Progenitor cell of endocrine pancreas (in vitro differentiated cells): ENCODE data around the gene KCNJ9. TPM values are rescaled to one million over a fixed set of nuclear protein-coding genes. Genes with fewer than 3 reads are reported as not detected.

ENCODE experiments used
- DNase-seq: peaks from one replicate; pipeline ENCODE4 v3.0.0; 2021; ENCODE audit warnings: low spot score; ENCODE audit not compliant: unreplicated experiment
- H3K27ac Mint-ChIP-seq: 2 replicates; pipeline ENCODE4 v1.8.0; 2021; ENCODE audit warnings: mild to moderate bottlenecking, moderate library complexity, mixed read lengths
- H3K27me3 Mint-ChIP-seq: 2 replicates; pipeline ENCODE4 v1.8.0; 2021; ENCODE audit warnings: mixed read lengths
- H3K36me3 Mint-ChIP-seq: 2 replicates; pipeline ENCODE4 v1.8.0; 2022; ENCODE audit warnings: mixed read lengths; ENCODE audit not compliant: insufficient read depth
- H3K4me1 Mint-ChIP-seq: 2 replicates; pipeline ENCODE4 v1.8.0; 2021; ENCODE audit warnings: low read depth, mixed read lengths
- H3K4me3 Mint-ChIP-seq: 2 replicates; pipeline ENCODE4 v1.8.0; 2021; ENCODE audit warnings: low read depth, mild to moderate bottlenecking, moderate library complexity, mixed read lengths
- H3K9me3 Mint-ChIP-seq: 2 replicates; pipeline ENCODE4 v1.8.0; 2021; ENCODE audit warnings: low read depth, mixed read lengths
- total RNA-seq: library from RNA; stranded (reverse); gene quantifications from 2 replicates; pipeline ENCODE4 v1.2.1, GENCODE V29; 2021
- TF ChIP-seq, protein P1 (sequence below): fragments of 200-600 bp; sonication (generic); IDR thresholded peaks from one replicate; pipeline ENCODE4 v1.5.0; 2021; ENCODE audit warnings: antibody characterized with exemption, mild to moderate bottlenecking; ENCODE audit not compliant: unreplicated experiment

The KCNJ9 gene
- total RNA-seq, 1 donor from 2014 or later, result not detected

DNA sequence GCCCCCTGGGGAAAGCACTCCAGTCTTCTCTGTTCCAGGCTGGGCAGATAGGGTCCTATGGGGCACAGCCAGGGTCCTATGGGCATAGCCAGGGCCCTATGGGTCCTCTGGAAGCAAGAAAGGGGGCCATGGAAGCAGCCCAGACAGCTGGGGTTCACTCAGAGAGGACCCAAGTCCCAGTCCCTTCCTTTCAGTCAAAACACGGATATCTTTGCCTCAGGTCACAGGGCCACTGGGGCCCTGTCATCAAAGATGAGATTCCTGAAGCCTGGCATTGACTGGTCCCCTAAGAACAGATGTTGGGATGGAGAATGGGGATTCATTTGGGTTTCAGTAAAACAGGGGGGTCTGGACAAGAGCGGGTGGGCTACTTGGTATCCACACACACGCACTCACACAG lies 8.5 kb downstream of the KCNJ9 start:
- Mint-ChIP-seq H3K27me3 (peaks cover 14% of the 10 kb centered on the region), H3K9me3 (no peaks in the 10 kb centered on the region), H3K36me3 (peaks cover 8% of the 10 kb centered on the region), H3K4me1 (no peaks in the 10 kb centered on the region), H3K4me3 (no peak overlapping the region), H3K27ac (no peak overlapping the region)
- DNase-seq, result no peak
- TF ChIP-seq, protein P1, sequence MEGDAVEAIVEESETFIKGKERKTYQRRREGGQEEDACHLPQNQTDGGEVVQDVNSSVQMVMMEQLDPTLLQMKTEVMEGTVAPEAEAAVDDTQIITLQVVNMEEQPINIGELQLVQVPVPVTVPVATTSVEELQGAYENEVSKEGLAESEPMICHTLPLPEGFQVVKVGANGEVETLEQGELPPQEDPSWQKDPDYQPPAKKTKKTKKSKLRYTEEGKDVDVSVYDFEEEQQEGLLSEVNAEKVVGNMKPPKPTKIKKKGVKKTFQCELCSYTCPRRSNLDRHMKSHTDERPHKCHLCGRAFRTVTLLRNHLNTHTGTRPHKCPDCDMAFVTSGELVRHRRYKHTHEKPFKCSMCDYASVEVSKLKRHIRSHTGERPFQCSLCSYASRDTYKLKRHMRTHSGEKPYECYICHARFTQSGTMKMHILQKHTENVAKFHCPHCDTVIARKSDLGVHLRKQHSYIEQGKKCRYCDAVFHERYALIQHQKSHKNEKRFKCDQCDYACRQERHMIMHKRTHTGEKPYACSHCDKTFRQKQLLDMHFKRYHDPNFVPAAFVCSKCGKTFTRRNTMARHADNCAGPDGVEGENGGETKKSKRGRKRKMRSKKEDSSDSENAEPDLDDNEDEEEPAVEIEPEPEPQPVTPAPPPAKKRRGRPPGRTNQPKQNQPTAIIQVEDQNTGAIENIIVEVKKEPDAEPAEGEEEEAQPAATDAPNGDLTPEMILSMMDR, result no peak

DNA sequence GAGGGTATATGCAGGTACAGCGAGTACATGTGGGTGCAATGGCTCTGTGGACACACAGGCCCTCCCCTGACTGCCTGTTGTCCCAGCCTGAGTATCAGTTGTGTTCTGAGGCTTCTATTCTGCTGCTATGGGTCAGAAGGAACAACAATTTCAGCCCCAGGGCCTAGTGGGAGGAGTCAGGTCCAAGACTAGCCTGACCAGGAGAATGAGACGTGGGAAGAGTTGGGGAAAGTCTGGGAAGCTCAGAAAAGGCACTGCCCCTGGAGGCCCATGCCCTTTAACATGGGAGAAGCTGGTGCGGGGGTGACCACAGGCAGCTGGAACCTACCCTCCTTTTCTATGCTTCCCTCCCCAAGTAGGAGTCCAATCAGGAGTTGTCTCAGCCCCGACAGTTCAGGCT lies 9.4 kb downstream of the KCNJ9 start:
- no peak overlapping the region for H3K4me3 Mint-ChIP-seq
- peaks cover 5% of the 10 kb centered on the region for H3K27me3 Mint-ChIP-seq
- no peak overlapping the region for H3K27ac Mint-ChIP-seq
- H3K9me3 Mint-ChIP-seq, result no peaks in the 10 kb centered on the region
- H3K4me1 Mint-ChIP-seq, result no peaks in the 10 kb centered on the region
- TF ChIP-seq, protein P1, result no peak
- H3K36me3 Mint-ChIP-seq, result peaks cover 8% of the 10 kb centered on the region
- no peak for DNase-seq

DNA sequence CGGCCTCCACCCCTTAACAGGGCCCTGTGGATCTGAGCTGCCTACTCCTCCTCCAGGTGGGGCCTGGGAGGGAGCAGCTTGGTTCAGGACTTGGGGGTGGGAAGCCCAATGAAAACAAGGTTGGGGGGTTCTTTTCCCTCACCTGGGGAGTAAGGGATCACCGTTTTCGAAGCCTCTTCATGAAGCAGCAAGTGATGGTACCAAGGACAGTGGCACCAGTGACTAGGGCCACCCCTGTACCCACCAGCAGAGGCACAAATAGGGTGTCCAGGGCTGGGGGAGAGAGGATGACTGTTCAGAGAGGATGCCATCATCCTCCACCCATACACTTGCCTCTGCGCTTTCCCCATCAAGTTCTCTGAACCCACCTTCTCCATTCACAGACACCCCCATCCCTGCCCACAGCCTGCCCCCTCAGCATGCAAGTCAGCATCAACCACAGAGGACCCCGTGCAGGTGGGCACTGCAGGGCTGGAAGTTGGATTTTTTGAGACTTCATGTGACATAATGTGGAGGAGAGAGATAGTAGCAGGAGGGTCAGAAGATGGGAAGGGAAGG lies 10.4 kb downstream of the KCNJ9 start:
- Mint-ChIP-seq H3K9me3 (no peaks in the 10 kb centered on the region), H3K27ac (no peak overlapping the region)

DNA sequence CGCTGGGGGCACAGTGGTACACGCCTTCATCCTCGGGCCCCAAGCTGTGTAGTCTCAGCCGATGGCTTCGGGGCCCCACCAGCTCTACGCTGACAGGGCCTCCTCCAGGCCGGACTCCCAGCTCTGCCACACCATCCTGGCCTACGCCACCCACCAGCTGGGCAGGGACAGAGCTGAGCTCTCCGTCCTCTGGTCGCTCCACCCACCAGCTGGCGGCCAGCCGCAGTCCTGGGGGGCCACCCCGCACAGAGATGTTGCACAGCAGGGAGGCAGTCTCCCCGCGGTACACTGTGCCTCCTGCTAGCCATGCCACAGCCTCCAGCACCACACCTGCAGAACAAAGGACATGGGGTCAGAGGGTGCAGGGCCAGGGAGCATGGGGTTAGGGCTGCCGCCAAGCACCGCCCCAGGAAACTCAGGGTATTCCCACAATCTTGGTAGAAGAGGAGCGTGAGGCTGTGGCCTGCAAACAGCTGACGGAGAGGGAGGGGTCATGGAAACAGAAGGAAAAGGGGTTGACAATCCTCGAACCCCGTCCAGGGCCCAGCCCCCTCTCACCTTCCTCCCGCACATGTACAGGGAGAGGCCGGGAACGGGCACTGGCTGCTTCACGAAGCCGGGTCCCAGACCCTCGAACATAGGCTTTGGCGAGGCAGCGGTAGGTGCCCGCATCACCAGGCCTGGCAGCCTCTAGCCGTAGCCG lies 11.2 kb downstream of the KCNJ9 start:
- Mint-ChIP-seq H3K27ac (no peak overlapping the region), H3K27me3 (no peaks in the 10 kb centered on the region), H3K36me3 (peaks cover 6% of the 10 kb centered on the region), H3K4me3 (no peak overlapping the region), H3K9me3 (no peaks in the 10 kb centered on the region), H3K4me1 (peaks cover 5% of the 10 kb centered on the region)
- TF ChIP-seq, protein P1, result no peak
- DNase-seq, result no peak

More for the DNA sequence above, 10.4 kb downstream of the KCNJ9 start:
- Mint-ChIP-seq H3K27me3 (no peaks in the 10 kb centered on the region), H3K4me1 (no peaks in the 10 kb centered on the region), H3K4me3 (no peak overlapping the region), H3K36me3 (peaks cover 6% of the 10 kb centered on the region)
- TF ChIP-seq, protein P1, result no peak
- DNase-seq, result no peak

DNA sequence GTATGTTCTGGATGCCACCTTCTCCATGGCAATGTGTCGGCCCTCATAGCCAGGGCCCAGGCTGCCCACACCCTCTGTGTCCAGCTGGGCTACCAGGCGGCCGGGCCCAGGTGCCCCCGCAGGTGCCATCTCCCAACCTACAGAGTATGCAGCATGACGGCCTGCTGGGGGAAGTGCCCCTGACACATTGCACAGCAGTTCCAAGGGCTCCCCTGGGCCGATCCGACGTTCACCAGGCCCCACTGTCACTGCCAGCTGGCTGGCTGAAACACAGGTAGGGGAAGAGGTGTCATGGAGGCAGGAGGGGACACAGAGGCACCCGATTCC lies 11.7 kb downstream of the KCNJ9 start:
- Mint-ChIP-seq H3K27ac (no peak overlapping the region), H3K4me3 (no peak overlapping the region), H3K4me1 (peaks cover 8% of the 10 kb centered on the region), H3K27me3 (no peaks in the 10 kb centered on the region), H3K36me3 (peaks cover 6% of the 10 kb centered on the region), H3K9me3 (no peaks in the 10 kb centered on the region)
- no peak for DNase-seq
- TF ChIP-seq, protein P1, result no peak
